GM20000 (cell line): ENCODE measurements around the gene STAC3.

Source experiments
- DNase-seq: peaks from one replicate; pipeline ENCODE4 v3.0.0; 2012; ENCODE audit warnings: low spot score
- CTCF ChIP-seq: IDR thresholded peaks from 2 replicates; pipeline ENCODE4 v1.5.1; 2012; ENCODE audit warnings: mild to moderate bottlenecking, control low read depth; ENCODE audit errors: extremely low read depth, missing control alignments

STAC3 gene

DNA sequence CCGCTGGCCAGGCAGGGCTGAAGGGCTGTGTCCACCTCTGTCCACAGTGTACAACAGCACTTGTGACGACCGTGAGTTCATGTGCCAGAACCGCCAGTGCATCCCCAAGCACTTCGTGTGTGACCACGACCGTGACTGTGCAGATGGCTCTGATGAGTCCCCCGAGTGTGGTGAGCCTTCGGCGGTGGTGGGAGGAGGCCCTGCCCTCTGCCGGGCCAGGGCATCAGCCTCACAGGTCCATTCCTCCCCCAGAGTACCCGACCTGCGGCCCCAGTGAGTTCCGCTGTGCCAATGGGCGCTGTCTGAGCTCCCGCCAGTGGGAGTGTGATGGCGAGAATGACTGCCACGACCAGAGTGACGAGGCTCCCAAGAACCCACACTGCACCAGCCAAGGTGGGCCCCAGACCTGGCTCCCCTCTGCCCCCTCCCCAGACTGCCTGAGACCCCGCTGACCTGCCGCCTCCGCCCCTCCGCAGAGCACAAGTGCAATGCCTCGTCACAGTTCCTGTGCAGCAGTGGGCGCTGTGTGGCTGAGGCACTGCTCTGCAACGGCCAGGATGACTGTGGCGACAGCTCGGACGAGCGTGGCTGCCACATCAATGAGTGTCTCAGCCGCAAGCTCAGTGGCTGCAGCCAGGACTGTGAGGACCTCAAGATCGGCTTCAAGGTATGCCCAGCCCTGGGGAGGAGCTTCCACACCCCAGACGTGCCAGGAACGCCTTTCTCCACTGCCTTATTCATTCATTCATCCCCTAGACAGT lies 55.2 kb downstream of the STAC3 start:
- DNase-seq = no peak
- TF ChIP-seq CTCF = no peak

- DNase-seq = no peak
Measured at GRCh38 chr12:57195186-57195585, 55.8 kb downstream of the STAC3 start.

GRCh38 chr12:57194253-57194652 lies 56.7 kb downstream of the STAC3 start:
- DNase-seq = no peak
- TF ChIP-seq CTCF = no peak

More at GRCh38 chr12:57195186-57195585, 55.8 kb downstream of the STAC3 start:
- no peak for TF ChIP-seq CTCF

DNA sequence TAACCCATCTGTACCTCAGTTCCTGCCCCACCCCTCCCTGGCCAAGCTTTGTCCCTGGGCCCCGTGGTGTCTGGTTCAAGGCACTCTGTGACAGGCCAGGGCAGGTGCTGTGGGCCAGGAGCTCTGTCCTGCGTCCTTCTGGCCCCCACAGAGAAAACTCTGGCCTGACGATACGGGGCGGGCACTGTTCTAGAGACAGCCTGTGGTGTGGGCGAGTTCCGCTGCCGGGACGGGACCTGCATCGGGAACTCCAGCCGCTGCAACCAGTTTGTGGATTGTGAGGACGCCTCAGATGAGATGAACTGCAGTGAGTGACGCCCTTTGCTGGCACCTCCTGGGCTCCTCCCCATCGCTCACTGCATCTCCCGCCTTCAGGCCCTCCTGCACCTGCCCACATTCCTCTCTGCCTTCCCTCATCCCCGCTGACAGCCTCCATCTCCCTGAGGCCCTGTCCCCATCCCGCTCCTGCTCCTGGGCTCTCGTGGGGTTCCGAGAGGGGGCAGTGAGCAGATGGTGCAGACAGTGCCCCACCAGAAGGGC lies 57.2 kb downstream of the STAC3 start:
- TF ChIP-seq CTCF = no peak
- DNase-seq = no peak
